Measurements from ENCODE around the gene L1TD1. TPM values are rescaled to one million over a fixed set of nuclear protein-coding genes. Genes with fewer than 3 reads are reported as not detected.

Gene L1TD1
- total and polyA plus RNA-seq, 10 donors: 0.72 to 3.5 (median 1.3) TPM

- peak; percentile 66 for DNase-seq
- H3K4me1 ChIP-seq: no peaks in the 10 kb centered on the region
- no peak overlapping the region for H3K4me3 ChIP-seq
- WGBS, 5 donors: 74 to 82% (median 79%) methylated on average over 13 to 14 of the region's 14 CpGs
- H3K36me3 ChIP-seq: no peaks in the 10 kb centered on the region
- no peak for TF ChIP-seq POLR2A (IDR thresholded peaks at IDR 0.05)
- no peaks in the 10 kb centered on the region for H3K27me3 ChIP-seq (replicated peaks in 1 of 7)
- H3K27ac ChIP-seq: no peak overlapping the region
- H3K9me3 ChIP-seq: no peaks in the 10 kb centered on the region
- intact Hi-C loops (cut with DNase I; ENCODE audit: low total_unique reads): no loop called here
Measured at GRCh38 chr1:62247391-62248168, 52.9 kb downstream of the L1TD1 start.

- Histone ChIP-seq H3K27ac (no peak overlapping the region), H3K27me3 (replicated peaks in 1 of 7) (no peaks in the 10 kb centered on the region), H3K36me3 (no peaks in the 10 kb centered on the region), H3K4me3 (no peak overlapping the region), H3K4me1 (no peaks in the 10 kb centered on the region), H3K9me3 (no peaks in the 10 kb centered on the region)
- intact Hi-C loops (cut with DNase I; ENCODE audit: low total_unique reads): no loop called here
- no peak for DNase-seq
- TF ChIP-seq POLR2A (IDR thresholded peaks at IDR 0.05) (no peak), CTCF (IDR thresholded peaks at IDR 0.05 in 8 of 11, conservative IDR thresholded peaks at IDR 0.05 in 3 of 11) (no peak)
- 54 to 68% (median 59%) methylated on average over 10 of the region's 10 CpGs for WGBS, 5 donors
Measured at GRCh38 chr1:62250126-62250726, 55.6 kb downstream of the L1TD1 start.

DNA sequence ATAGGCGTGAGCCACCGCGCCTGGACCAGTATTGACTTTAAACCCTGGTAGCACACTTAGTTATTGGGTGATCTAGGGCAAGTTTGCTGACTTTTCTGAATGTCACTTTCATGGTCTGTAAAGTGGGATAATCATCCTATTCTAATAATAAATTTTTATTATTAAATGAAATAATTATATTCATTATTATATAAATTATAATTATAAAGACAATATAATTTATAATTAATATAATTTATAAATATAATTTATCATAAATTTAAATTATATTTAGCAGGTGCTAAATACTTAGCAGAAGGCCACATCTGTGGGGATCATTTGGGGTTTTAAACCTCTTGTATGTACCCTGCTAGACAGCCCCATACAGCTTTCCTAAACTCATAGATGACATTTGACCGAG is 64.9 kb downstream of the L1TD1 start:
- intact Hi-C loops (cut with DNase I; ENCODE audit: low total_unique reads): no loop called here
- WGBS, 5 donors: 94 to 99% (median 96%) methylated on average over 4 of the region's 4 CpGs
- no peak overlapping the region for H3K27ac ChIP-seq
- TF ChIP-seq POLR2AphosphoS5 (IDR thresholded peaks at IDR 0.05): no peak
- TF ChIP-seq POLR2A (IDR thresholded peaks at IDR 0.05): no peak
- no peak for TF ChIP-seq CTCF (IDR thresholded peaks at IDR 0.05 in 8 of 11, conservative IDR thresholded peaks at IDR 0.05 in 3 of 11)
- peaks cover 0 to 8% (median 0%) of the 10 kb centered on the region in 7 donors for H3K27me3 ChIP-seq (replicated peaks in 1 of 7)
- no peak overlapping the region for H3K4me3 ChIP-seq
- no peaks in the 10 kb centered on the region for H3K4me1 ChIP-seq
- DNase-seq: no peak
- H3K36me3 ChIP-seq: no peaks in the 10 kb centered on the region
- H3K9me3 ChIP-seq: no peaks in the 10 kb centered on the region

DNA sequence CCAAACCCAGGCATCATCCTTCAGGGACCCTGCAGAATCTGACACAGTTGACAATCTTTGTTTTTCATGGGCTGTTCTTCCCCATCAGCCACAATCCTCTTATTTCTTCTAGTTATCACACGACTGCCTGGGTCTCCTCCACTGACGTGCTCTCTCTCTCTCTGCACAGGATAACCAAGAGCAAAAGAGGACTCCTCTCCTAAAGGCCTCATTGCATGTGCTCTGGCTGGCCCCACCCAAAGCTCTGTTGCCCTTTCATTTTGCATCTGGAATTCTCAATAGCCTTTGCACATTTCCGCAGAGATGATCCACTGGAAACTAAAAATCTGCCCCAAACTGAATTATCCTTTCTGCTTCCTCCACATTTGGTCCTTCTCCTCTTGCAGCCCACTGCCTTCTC is 66.0 kb downstream of the L1TD1 start:
- no peak overlapping the region for H3K27ac ChIP-seq
- H3K4me3 ChIP-seq: no peak overlapping the region
- no peak for DNase-seq
- intact Hi-C loops (cut with DNase I; ENCODE audit: low total_unique reads): no loop called here
- H3K9me3 ChIP-seq: no peaks in the 10 kb centered on the region
- H3K36me3 ChIP-seq: no peaks in the 10 kb centered on the region
- H3K4me1 ChIP-seq: no peaks in the 10 kb centered on the region
- WGBS, 5 donors: 83 to 93% (median 88%) methylated on average over 3 of the region's 3 CpGs
- no peak for TF ChIP-seq POLR2AphosphoS5 (IDR thresholded peaks at IDR 0.05)
- TF ChIP-seq CTCF (IDR thresholded peaks at IDR 0.05 in 8 of 11, conservative IDR thresholded peaks at IDR 0.05 in 3 of 11): no peak
- no peak for TF ChIP-seq POLR2A (IDR thresholded peaks at IDR 0.05)
- peaks cover 0 to 8% (median 0%) of the 10 kb centered on the region in 7 donors for H3K27me3 ChIP-seq (replicated peaks in 1 of 7)

Other genes with a start within 250 kb of the L1TD1 start
- gene KANK4, start 124.6 kb downstream of the L1TD1 start, total RNA-seq: 1 to 10 TPM in 1 of 7 donors, under 1 TPM in 6; 0.20 to 1.3 (median 0.51) TPM
- gene KANK4, start 124.6 kb downstream of the L1TD1 start, polyA plus RNA-seq: under 1 TPM; 0.11 to 0.70 (median 0.17) TPM
- gene USP1, start 242.2 kb downstream of the L1TD1 start, total RNA-seq: 10 to 100 TPM; 24.6 to 29.6 (median 26.4) TPM
- gene USP1, start 242.2 kb downstream of the L1TD1 start, polyA plus RNA-seq: 10 to 100 TPM in 2 of 3 donors, 1 to 10 TPM in 1; 9.2 to 16.7 (median 13.5) TPM

Data from spleen (tissue), 11 donors.